SU-DHL-6 (cell line): ENCODE measurements around the gene TEDDM1.

Source experiments
- H2AFZ ChIP-seq: fragments of 200-600 bp; sonication (generic); 2 replicates; pipeline ENCODE4 v1.6.1; 2014; ENCODE audit warnings: low read depth, mild to moderate bottlenecking, moderate library complexity, mixed read lengths, antibody characterized with exemption, low read length; ENCODE audit not compliant: severe bottlenecking
- H3F3A ChIP-seq: fragments of 200-600 bp; shearing (Covaris generic); 2 replicates; pipeline ENCODE4 v1.6.0; 2016; ENCODE audit warnings: antibody characterized with exemption, mild to moderate bottlenecking; ENCODE audit not compliant: insufficient read depth
- H3K27ac ChIP-seq: fragments of 200-600 bp; sonication (generic); 2 replicates; pipeline ENCODE4 v1.5.1; 2016; ENCODE audit warnings: low read depth, mild to moderate bottlenecking, low read length, moderate library complexity, mixed read lengths
- H3K27me3 ChIP-seq: fragments of 200-600 bp; sonication (generic), shearing (Covaris generic); 2 replicates; pipeline ENCODE4 v1.6.0; 2014; ENCODE audit warnings: mild to moderate bottlenecking, low read length
- H3K36me3 ChIP-seq: fragments of 200-600 bp; sonication (generic); 2 replicates; pipeline ENCODE4 v1.6.1; 2014; ENCODE audit warnings: mild to moderate bottlenecking, low read length, mixed read lengths
- H3K4me2 ChIP-seq: fragments of 300-600, 200-600 bp; shearing (Covaris generic), sonication (generic); 2 replicates; pipeline ENCODE4 v1.6.0; 2014; ENCODE audit warnings: low read length, low read depth, mild to moderate bottlenecking; ENCODE audit not compliant: poor library complexity, severe bottlenecking
- H3K4me3 ChIP-seq: fragments of 200-600 bp; sonication (generic); 2 replicates; pipeline ENCODE4 v1.5.1; 2014; ENCODE audit warnings: antibody characterized with exemption, low read length, mild to moderate bottlenecking, mixed read lengths; ENCODE audit not compliant: insufficient read depth, poor library complexity, severe bottlenecking
- H3K79me2 ChIP-seq: fragments of 200-600 bp; sonication (generic); 2 replicates; pipeline ENCODE4 v1.6.1; 2014; ENCODE audit warnings: mild to moderate bottlenecking, low read length, moderate library complexity; ENCODE audit not compliant: insufficient read depth
- H3K9ac ChIP-seq: fragments of 200-600 bp; sonication (generic); 2 replicates; pipeline ENCODE4 v1.7.0; 2014; ENCODE audit warnings: mild to moderate bottlenecking, low read length
- H3K9me2 ChIP-seq: fragments of 200-600 bp; sonication (generic); replicated peaks from 2 replicates; pipeline ENCODE4 v1.6.1; 2014; ENCODE audit warnings: low read length; ENCODE audit not compliant: insufficient read depth
- H3K9me3 ChIP-seq: fragments of 200-600 bp; sonication (generic); 2 replicates; pipeline ENCODE4 v1.6.1; 2014; ENCODE audit warnings: low read length, mixed read lengths; ENCODE audit not compliant: insufficient read depth
- H4K20me1 ChIP-seq: fragments of 200-600 bp; sonication (generic); 2 replicates; pipeline ENCODE4 v1.6.1; 2014; ENCODE audit warnings: low read depth, mild to moderate bottlenecking, antibody characterized with exemption, low read length, moderate library complexity, mixed read lengths
- CTCF ChIP-seq: fragments of 200-600 bp; sonication (generic); IDR thresholded peaks from one replicate; pipeline ENCODE4 v1.5.1; 2017; ENCODE audit warnings: antibody characterized with exemption, mild to moderate bottlenecking, low read length, moderate library complexity; ENCODE audit not compliant: insufficient read depth, poor library complexity, severe bottlenecking
- EZH2phosphoT487 ChIP-seq: fragments of 200-600 bp; sonication (generic), shearing (Covaris generic); conservative IDR thresholded peaks from 2 replicates; pipeline ENCODE4 v1.6.1; 2018; ENCODE audit warnings: mild to moderate bottlenecking, antibody characterized with exemption, low read length, moderate library complexity, mixed read lengths

The TEDDM1 gene

DNA sequence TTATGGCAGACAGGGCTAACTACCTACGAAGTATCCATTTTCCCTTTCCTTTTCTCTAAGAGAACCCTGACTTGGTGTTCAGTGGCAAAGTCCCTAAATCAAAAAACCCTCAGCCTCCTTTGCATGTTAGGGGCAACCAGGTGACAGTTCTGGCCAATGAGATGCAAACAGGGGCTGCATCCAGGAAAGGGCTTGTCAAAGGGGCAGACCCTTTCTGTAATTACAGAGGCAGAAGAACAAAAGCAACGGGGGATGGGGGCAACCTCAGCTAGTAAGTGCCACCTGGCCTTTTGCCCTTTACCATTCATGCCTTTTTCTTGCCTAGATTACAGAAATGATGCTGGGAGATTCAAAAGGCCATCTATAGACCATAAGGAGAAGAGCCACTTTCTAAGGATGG, 43.3 kb downstream of the TEDDM1 start:
- no peaks in the 10 kb centered on the region for H4K20me1 ChIP-seq
- no peaks in the 10 kb centered on the region for H3K27me3 ChIP-seq
- no peaks in the 10 kb centered on the region for H3K79me2 ChIP-seq
- no peaks in the 10 kb centered on the region for H3K36me3 ChIP-seq
- TF ChIP-seq CTCF (no peak), EZH2phosphoT487 (no peak)
- H3K9me2 ChIP-seq, result no peaks in the 10 kb centered on the region
- no peaks in the 10 kb centered on the region for H3K9me3 ChIP-seq
- no peak overlapping the region for H2AFZ ChIP-seq
- H3K9ac ChIP-seq, result no peak overlapping the region
- H3K4me3 ChIP-seq, result no peak overlapping the region
- no peaks in the 10 kb centered on the region for H3F3A ChIP-seq
- no peak overlapping the region for H3K4me2 ChIP-seq
- no peak overlapping the region for H3K27ac ChIP-seq

DNA sequence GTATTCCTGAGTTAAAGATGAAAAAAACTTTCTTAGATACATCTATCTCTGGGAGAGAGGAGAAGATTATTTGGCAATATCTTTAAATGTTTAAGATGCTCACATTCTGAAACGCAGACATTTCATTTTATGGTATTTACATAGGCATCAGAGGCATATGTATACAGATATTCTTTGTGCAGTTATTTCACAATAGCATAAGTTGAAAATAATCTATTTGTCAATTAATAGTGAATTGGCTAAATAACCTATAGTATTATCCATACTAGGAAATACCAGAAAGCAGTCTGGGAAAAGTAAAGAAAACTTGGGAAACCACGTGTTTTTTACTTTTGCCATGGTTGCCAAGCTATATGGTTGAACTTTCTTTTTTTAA, 44.8 kb downstream of the TEDDM1 start:
- no peak overlapping the region for H3K4me2 ChIP-seq
- H3F3A ChIP-seq, result no peaks in the 10 kb centered on the region
- H2AFZ ChIP-seq, result no peak overlapping the region
- no peak overlapping the region for H3K27ac ChIP-seq
- no peak overlapping the region for H3K4me3 ChIP-seq
- no peaks in the 10 kb centered on the region for H3K27me3 ChIP-seq
- no peaks in the 10 kb centered on the region for H4K20me1 ChIP-seq
- no peaks in the 10 kb centered on the region for H3K36me3 ChIP-seq
- H3K79me2 ChIP-seq, result no peaks in the 10 kb centered on the region
- TF ChIP-seq CTCF, result no peak
- no peak for TF ChIP-seq EZH2phosphoT487
- H3K9me2 ChIP-seq, result no peaks in the 10 kb centered on the region
- H3K9me3 ChIP-seq, result no peaks in the 10 kb centered on the region
- H3K9ac ChIP-seq, result no peak overlapping the region

GRCh38 chr1:182351790-182352364, 48.6 kb downstream of the TEDDM1 start:
- H3K9me2 ChIP-seq, result no peaks in the 10 kb centered on the region
- H3K79me2 ChIP-seq, result no peaks in the 10 kb centered on the region
- H4K20me1 ChIP-seq, result no peaks in the 10 kb centered on the region
- no peaks in the 10 kb centered on the region for H3K36me3 ChIP-seq
- H3K9me3 ChIP-seq, result no peaks in the 10 kb centered on the region
- no peak overlapping the region for H3K4me2 ChIP-seq
- H3K9ac ChIP-seq, result no peak overlapping the region
- H3K27ac ChIP-seq, result no peak overlapping the region
- no peak overlapping the region for H3K4me3 ChIP-seq
- no peak overlapping the region for H2AFZ ChIP-seq
- TF ChIP-seq EZH2phosphoT487 (no peak), CTCF (no peak)
- no peaks in the 10 kb centered on the region for H3K27me3 ChIP-seq
- no peaks in the 10 kb centered on the region for H3F3A ChIP-seq
